Kasumi-1 (cell line): ENCODE measurements around the gene LGMN.
A peak's percentile ranks its signal among the peaks of the same experiment; 100 is the strongest.

Experiments used
- DNase-seq, 2 experiments: peaks; one replicate each; lab custom pipeline; 2025; lab: John Stamatoyannopoulos, UW

The LGMN gene

GRCh38 chr14:92675976-92676375 lies 72.5 kb downstream of the LGMN start:
- DNase-seq, result peak in 1 of 2 experiments; percentile 10

- DNase-seq, result no peak
Observed at GRCh38 chr14:92675421-92675820, 73.0 kb downstream of the LGMN start.

- DNase-seq, result no peak
Observed at GRCh38 chr14:92673601-92674150, 74.8 kb downstream of the LGMN start.

- DNase-seq, result no peak
Observed at GRCh38 chr14:92670643-92671366, 77.6 kb downstream of the LGMN start.

- DNase-seq, result peak; percentile 94 to 96
Observed at GRCh38 chr14:92670160-92670559, 78.3 kb downstream of the LGMN start.

- DNase-seq, result no peak
Observed at GRCh38 chr14:92668276-92668973, 80.0 kb downstream of the LGMN start.

GRCh38 chr14:92666251-92666650 lies 82.2 kb downstream of the LGMN start:
- DNase-seq, result no peak

- DNase-seq, result peak; percentile 90 to 91
Observed at GRCh38 chr14:92665661-92666110, 82.7 kb downstream of the LGMN start.

GRCh38 chr14:92663049-92663448 lies 85.4 kb downstream of the LGMN start:
- no peak for DNase-seq

GRCh38 chr14:92660571-92660970 lies 87.9 kb downstream of the LGMN start:
- DNase-seq, result no peak

- DNase-seq, result peak; percentile 99 to 100
Observed at GRCh38 chr14:92659765-92660561, 88.5 kb downstream of the LGMN start.

- DNase-seq, result no peak
Observed at GRCh38 chr14:92658684-92659083, 89.7 kb downstream of the LGMN start.

- no peak for DNase-seq
Observed at GRCh38 chr14:92658160-92658559, 90.3 kb downstream of the LGMN start.

GRCh38 chr14:92657457-92658142 lies 90.8 kb downstream of the LGMN start:
- peak; percentile 90 to 95 for DNase-seq

GRCh38 chr14:92656306-92657081 lies 91.9 kb downstream of the LGMN start:
- no peak for DNase-seq

GRCh38 chr14:92655419-92656201 lies 92.8 kb downstream of the LGMN start:
- DNase-seq, result no peak

- no peak for DNase-seq
Observed at GRCh38 chr14:92654239-92654901, 94.1 kb downstream of the LGMN start.
